Astrocyte (in vitro differentiated cells and primary cell): ENCODE results near the gene LPXN. TPM values are rescaled to one million over a fixed set of nuclear protein-coding genes. Genes with fewer than 3 reads are reported as not detected.

Source experiments
- DNase-seq: peaks from one replicate; pipeline ENCODE4 v3.0.0-alpha.2; 2010; ENCODE audit warnings: low read depth
- FAIRE-seq: peaks from 2 replicates; lab custom pipeline; 2011; peaks lifted over from hg19 to GRCh38; lab: Jason Lieb, UNC
- H2AFZ ChIP-seq: 2 replicates; pipeline ENCODE4 v1.6.0; 2012; ENCODE audit warnings: low read depth, low read length, inconsistent platforms
- H3K27ac ChIP-seq: 2 replicates; pipeline ENCODE4 v1.5.1; 2011; ENCODE audit warnings: low read depth, low read length, inconsistent platforms
- H3K27me3 ChIP-seq: 2 replicates; pipeline ENCODE4 v1.6.0; 2011; ENCODE audit warnings: low read length, inconsistent platforms; ENCODE audit not compliant: insufficient read depth
- H3K36me3 ChIP-seq: 2 replicates; pipeline ENCODE4 v1.5.1; 2011; ENCODE audit warnings: low read length, inconsistent platforms; ENCODE audit not compliant: insufficient read depth
- H3K4me1 ChIP-seq: 2 replicates; pipeline ENCODE4 v1.5.1; 2011; ENCODE audit warnings: low read length, inconsistent platforms; ENCODE audit not compliant: insufficient read depth
- H3K4me2 ChIP-seq: 2 replicates; pipeline ENCODE4 v1.6.0; 2012; ENCODE audit warnings: low read length, inconsistent platforms
- H3K4me3 ChIP-seq: 2 replicates; pipeline ENCODE4 v1.5.1; 2011; ENCODE audit warnings: low read depth, mild to moderate bottlenecking, low read length, inconsistent platforms; ENCODE audit not compliant: insufficient read depth
- H3K79me2 ChIP-seq: 2 replicates; pipeline ENCODE4 v1.6.0; 2012; ENCODE audit warnings: mild to moderate bottlenecking, low read length, inconsistent platforms; ENCODE audit not compliant: insufficient read depth
- H3K9ac ChIP-seq: 2 replicates; pipeline ENCODE4 v1.6.0; 2012; ENCODE audit warnings: mild to moderate bottlenecking, low read length, inconsistent platforms
- H3K9me3 ChIP-seq: 2 replicates; pipeline ENCODE4 v1.5.1; 2012; ENCODE audit warnings: low read depth, mild to moderate bottlenecking, low read length, inconsistent platforms; ENCODE audit not compliant: insufficient read depth
- H4K20me1 ChIP-seq: 2 replicates; pipeline ENCODE4 v1.6.0; 2012; ENCODE audit warnings: low read length, inconsistent platforms; ENCODE audit not compliant: insufficient read depth
- H3K27ac Mint-ChIP-seq: one replicate; pipeline ENCODE4 v1.8.0; 2021; ENCODE audit warnings: mild to moderate bottlenecking, mixed read lengths; ENCODE audit not compliant: unreplicated experiment
- H3K27me3 Mint-ChIP-seq: one replicate; pipeline ENCODE4 v1.8.0; 2021; ENCODE audit warnings: low read depth, mixed read lengths; ENCODE audit not compliant: unreplicated experiment
- H3K36me3 Mint-ChIP-seq: one replicate; pipeline ENCODE4 v1.8.0; 2021; ENCODE audit warnings: low read depth, mixed read lengths; ENCODE audit not compliant: unreplicated experiment
- H3K4me1 Mint-ChIP-seq: one replicate; pipeline ENCODE4 v1.8.0; 2021; ENCODE audit warnings: low read depth, mixed read lengths; ENCODE audit not compliant: unreplicated experiment
- H3K4me3 Mint-ChIP-seq: one replicate; pipeline ENCODE4 v1.8.0; 2021; ENCODE audit warnings: mild to moderate bottlenecking, moderate library complexity, mixed read lengths; ENCODE audit not compliant: unreplicated experiment
- H3K9me3 Mint-ChIP-seq: one replicate; pipeline ENCODE4 v1.8.0; 2021; ENCODE audit warnings: mild to moderate bottlenecking, mixed read lengths; ENCODE audit not compliant: unreplicated experiment
- CTCF ChIP-seq: IDR thresholded peaks from 2 replicates; pipeline ENCODE4 v1.5.1; 2011; ENCODE audit warnings: low read depth, mild to moderate bottlenecking, inconsistent platforms, low read length, moderate library complexity; ENCODE audit not compliant: insufficient read depth
- EZH2 ChIP-seq: IDR thresholded peaks from 2 replicates; pipeline ENCODE4 v1.6.1; 2012; ENCODE audit warnings: mild to moderate bottlenecking, low read length, inconsistent platforms; ENCODE audit not compliant: insufficient read depth
- total RNA-seq: library from RNA; stranded (reverse); gene quantifications from 2 replicates; pipeline ENCODE4 v1.2.1, GENCODE V29; 2021

Gene LPXN
- total RNA-seq, 1 donor from 2014 or later, result 3.7 TPM

GRCh38 chr11:58560842-58561241, 14.8 kb downstream of the LPXN start:
- Histone ChIP-seq H3K9ac (no peak overlapping the region), H3K4me1 (no peaks in the 10 kb centered on the region), H3K79me2 (no peaks in the 10 kb centered on the region), H3K4me3 (no peak overlapping the region), H3K4me2 (no peak overlapping the region), H2AFZ (no peak overlapping the region), H3K27ac (no peak overlapping the region), H4K20me1 (no peaks in the 10 kb centered on the region), H3K36me3 (no peaks in the 10 kb centered on the region), H3K9me3 (no peaks in the 10 kb centered on the region), H3K27me3 (no peaks in the 10 kb centered on the region)
- H3K27me3 Mint-ChIP-seq, result no peaks in the 10 kb centered on the region
- H3K4me3 Mint-ChIP-seq, result no peak overlapping the region
- no peak overlapping the region for H3K27ac Mint-ChIP-seq
- H3K36me3 Mint-ChIP-seq, result peaks cover 2% of the 10 kb centered on the region
- no peak for TF ChIP-seq CTCF
- no peak for TF ChIP-seq EZH2
- H3K4me1 Mint-ChIP-seq, result no peaks in the 10 kb centered on the region
- FAIRE-seq, result no peak
- no peak for DNase-seq
- no peaks in the 10 kb centered on the region for H3K9me3 Mint-ChIP-seq

- Mint-ChIP-seq H3K27me3 (no peaks in the 10 kb centered on the region), H3K36me3 (peaks cover 15% of the 10 kb centered on the region), H3K27ac (no peak overlapping the region), H3K4me3 (no peak overlapping the region), H3K9me3 (no peaks in the 10 kb centered on the region), H3K4me1 (no peaks in the 10 kb centered on the region)
- no peaks in the 10 kb centered on the region for H3K9me3 ChIP-seq
- no peak overlapping the region for H3K9ac ChIP-seq
- H3K4me2 ChIP-seq, result no peak overlapping the region
- H3K27ac ChIP-seq, result no peak overlapping the region
- peaks cover 21% of the 10 kb centered on the region for H3K36me3 ChIP-seq
- H3K4me3 ChIP-seq, result no peak overlapping the region
- DNase-seq (no peak), FAIRE-seq (no peak)
- TF ChIP-seq CTCF, result no peak
- no peak for TF ChIP-seq EZH2
- no peaks in the 10 kb centered on the region for H3K27me3 ChIP-seq
- no peaks in the 10 kb centered on the region for H3K4me1 ChIP-seq
- no peaks in the 10 kb centered on the region for H3K79me2 ChIP-seq
- no peaks in the 10 kb centered on the region for H4K20me1 ChIP-seq
- no peak overlapping the region for H2AFZ ChIP-seq
Measured at GRCh38 chr11:58549644-58550043, 26.0 kb downstream of the LPXN start.

GRCh38 chr11:58546841-58547240, 28.8 kb downstream of the LPXN start:
- Histone ChIP-seq H3K36me3 (peaks cover 13% of the 10 kb centered on the region), H3K9me3 (no peaks in the 10 kb centered on the region), H3K4me1 (no peaks in the 10 kb centered on the region), H3K4me2 (no peak overlapping the region), H4K20me1 (no peaks in the 10 kb centered on the region), H2AFZ (no peak overlapping the region), H3K4me3 (no peak overlapping the region), H3K27ac (no peak overlapping the region), H3K79me2 (no peaks in the 10 kb centered on the region), H3K27me3 (no peaks in the 10 kb centered on the region), H3K9ac (no peak overlapping the region)
- peaks cover 10% of the 10 kb centered on the region for H3K36me3 Mint-ChIP-seq
- TF ChIP-seq EZH2, result no peak
- TF ChIP-seq CTCF, result no peak
- H3K27ac Mint-ChIP-seq, result no peak overlapping the region
- no peaks in the 10 kb centered on the region for H3K9me3 Mint-ChIP-seq
- H3K4me3 Mint-ChIP-seq, result no peak overlapping the region
- H3K27me3 Mint-ChIP-seq, result no peaks in the 10 kb centered on the region
- no peaks in the 10 kb centered on the region for H3K4me1 Mint-ChIP-seq
- DNase-seq, result no peak
- FAIRE-seq, result no peak
